Muscle layer of colon (tissue), 2 donors: ENCODE data around the gene DMXL1.
"Not testable (repeated sequence)": the region's sequence is repeated elsewhere in the genome, so short reads cannot be mapped to it uniquely, and the experiment has no call there.

Experiments used
- H3K27ac ChIP-seq: one replicate; pipeline ENCODE4 v1.7.0; 2013; ENCODE audit warnings: low read depth, mild to moderate bottlenecking, low read length, moderate library complexity
- H3K27me3 ChIP-seq, 2 donors: one replicate each; pipeline ENCODE4 v1.7.0; 2013; ENCODE audit warnings: low read length in 2 of 2, mild to moderate bottlenecking in 2 of 2; ENCODE audit not compliant: insufficient read depth in 2 of 2, control insufficient read depth in 1 of 2
- H3K36me3 ChIP-seq: one replicate; pipeline ENCODE4 v1.7.0; 2013; ENCODE audit warnings: mild to moderate bottlenecking, low read length; ENCODE audit not compliant: insufficient read depth
- H3K4me1 ChIP-seq: one replicate; pipeline ENCODE4 v1.7.0; 2013; ENCODE audit warnings: mild to moderate bottlenecking, low read length; ENCODE audit not compliant: insufficient read depth
- H3K4me3 ChIP-seq, 2 donors: one replicate each; pipeline ENCODE4 v1.7.0; 2013; ENCODE audit warnings: low read length in 2 of 2, low read depth in 1 of 2, mild to moderate bottlenecking in 1 of 2, moderate library complexity in 1 of 2
- H3K9ac ChIP-seq: one replicate; pipeline ENCODE4 v1.7.0; 2013; ENCODE audit warnings: low read length
- H3K9me3 ChIP-seq: one replicate; pipeline ENCODE4 v1.7.0; 2013; ENCODE audit warnings: mild to moderate bottlenecking, low read length
- donor health status: abdominal sarcoma.
- donor health status: Adenocarcinoma of cecum.

Gene DMXL1

GRCh38 chr5:119179857-119180641 lies 109.2 kb downstream of the DMXL1 start:
- no peak overlapping the region for H3K4me3 ChIP-seq
- no peak overlapping the region for H3K27ac ChIP-seq
- H3K36me3 ChIP-seq, result peaks cover 8% of the 10 kb centered on the region
- no peaks in the 10 kb centered on the region for H3K27me3 ChIP-seq
- no peaks in the 10 kb centered on the region for H3K9me3 ChIP-seq
- no peak overlapping the region for H3K9ac ChIP-seq
- no peaks in the 10 kb centered on the region for H3K4me1 ChIP-seq

GRCh38 chr5:119185512-119185911 lies 114.6 kb downstream of the DMXL1 start:
- H3K4me1 ChIP-seq, H3K9me3 ChIP-seq, H3K4me3 ChIP-seq, H3K27ac ChIP-seq, H3K36me3 ChIP-seq, H3K9ac ChIP-seq, H3K27me3 ChIP-seq: not testable (repeated sequence)

- H3K9me3 ChIP-seq, result no peaks in the 10 kb centered on the region
- no peaks in the 10 kb centered on the region for H3K27me3 ChIP-seq
- H3K9ac ChIP-seq, result no peak overlapping the region
- no peak overlapping the region for H3K27ac ChIP-seq
- H3K4me1 ChIP-seq, result no peaks in the 10 kb centered on the region
- H3K36me3 ChIP-seq, result peaks cover 7% of the 10 kb centered on the region
- no peak overlapping the region for H3K4me3 ChIP-seq
These were observed 117.1 kb downstream of the DMXL1 start for GRCh38 chr5:119187776-119188529.

GRCh38 chr5:119190470-119191095 lies 119.7 kb downstream of the DMXL1 start:
- Histone ChIP-seq H3K27me3 (no peaks in the 10 kb centered on the region), H3K4me1 (no peaks in the 10 kb centered on the region), H3K4me3 (no peak overlapping the region), H3K9ac (no peak overlapping the region), H3K27ac (no peak overlapping the region), H3K36me3 (peaks cover 7% of the 10 kb centered on the region), H3K9me3 (no peaks in the 10 kb centered on the region)

- H3K36me3 ChIP-seq, result peaks cover 7% of the 10 kb centered on the region
- H3K4me1 ChIP-seq, result no peaks in the 10 kb centered on the region
- no peak overlapping the region for H3K27ac ChIP-seq
- no peak overlapping the region for H3K9ac ChIP-seq
- no peaks in the 10 kb centered on the region for H3K9me3 ChIP-seq
- no peak overlapping the region for H3K4me3 ChIP-seq
- H3K27me3 ChIP-seq, result no peaks in the 10 kb centered on the region
These were observed 121.1 kb downstream of the DMXL1 start for GRCh38 chr5:119191944-119192343.

- Histone ChIP-seq H3K9ac (no peak overlapping the region), H3K27ac (no peak overlapping the region), H3K4me3 (no peak overlapping the region), H3K27me3 (no peaks in the 10 kb centered on the region), H3K9me3 (no peaks in the 10 kb centered on the region), H3K4me1 (no peaks in the 10 kb centered on the region), H3K36me3 (peaks cover 13% of the 10 kb centered on the region)
These were observed 129.9 kb downstream of the DMXL1 start for GRCh38 chr5:119200795-119201194.

GRCh38 chr5:119207105-119207504 lies 136.2 kb downstream of the DMXL1 start:
- Histone ChIP-seq H3K4me1 (no peaks in the 10 kb centered on the region), H3K9me3 (no peaks in the 10 kb centered on the region), H3K27me3 (no peaks in the 10 kb centered on the region), H3K36me3 (no peaks in the 10 kb centered on the region), H3K27ac (no peak overlapping the region), H3K9ac (no peak overlapping the region), H3K4me3 (no peak overlapping the region)

- Histone ChIP-seq H3K36me3 (no peaks in the 10 kb centered on the region), H3K9me3 (no peaks in the 10 kb centered on the region), H3K4me1 (no peaks in the 10 kb centered on the region), H3K27me3 (no peaks in the 10 kb centered on the region), H3K4me3 (no peak overlapping the region), H3K27ac (no peak overlapping the region), H3K9ac (no peak overlapping the region)
These were observed 141.1 kb downstream of the DMXL1 start for GRCh38 chr5:119212026-119212425.

GRCh38 chr5:119212676-119213075 lies 141.8 kb downstream of the DMXL1 start:
- Histone ChIP-seq H3K4me1 (no peaks in the 10 kb centered on the region), H3K36me3 (no peaks in the 10 kb centered on the region)

GRCh38 chr5:119217183-119217582 lies 146.3 kb downstream of the DMXL1 start:
- H3K27ac ChIP-seq, result no peak overlapping the region
- peaks cover 9% of the 10 kb centered on the region for H3K36me3 ChIP-seq
- H3K27me3 ChIP-seq, result no peaks in the 10 kb centered on the region
- H3K4me1 ChIP-seq, result peaks cover 7% of the 10 kb centered on the region
- H3K9ac ChIP-seq, result no peak overlapping the region
- no peaks in the 10 kb centered on the region for H3K9me3 ChIP-seq
- no peak overlapping the region for H3K4me3 ChIP-seq

More at GRCh38 chr5:119212676-119213075, 141.8 kb downstream of the DMXL1 start:
- Histone ChIP-seq H3K27ac (no peak overlapping the region), H3K4me3 (no peak overlapping the region), H3K9ac (no peak overlapping the region), H3K9me3 (no peaks in the 10 kb centered on the region), H3K27me3 (no peaks in the 10 kb centered on the region)

- Histone ChIP-seq H3K36me3 (peaks cover 9% of the 10 kb centered on the region), H3K9me3 (no peaks in the 10 kb centered on the region), H3K9ac (no peak overlapping the region), H3K27me3 (no peaks in the 10 kb centered on the region), H3K27ac (no peak overlapping the region), H3K4me1 (peaks cover 7% of the 10 kb centered on the region), H3K4me3 (no peak overlapping the region)
These were observed 148.2 kb downstream of the DMXL1 start for GRCh38 chr5:119218830-119219782.
